Choroid plexus epithelial cell (primary cell): ENCODE data around the gene ATP6V1F.
"Not testable (repeated sequence)": the region's sequence is repeated elsewhere in the genome, so short reads cannot be mapped to it uniquely, and the experiment has no call there.

Experiments used
- DNase-seq: peaks from one replicate; pipeline ENCODE4 v3.0.0-alpha.2; 2010; ENCODE audit warnings: low read depth
- H3K4me3 ChIP-seq: 2 replicates; pipeline ENCODE4 v1.5.1; 2011; ENCODE audit warnings: low read depth, mild to moderate bottlenecking, control low read depth, low read length, moderate library complexity
- TF ChIP-seq, protein P1 (sequence below): conservative IDR thresholded peaks from 2 replicates; pipeline ENCODE4 v1.5.1; 2011; ENCODE audit warnings: low read depth, mild to moderate bottlenecking, control low read depth, inconsistent platforms, low read length, moderate library complexity

The ATP6V1F gene

GRCh38 chr7:128906766-128907559 lies 44.3 kb downstream of the ATP6V1F start:
- TF ChIP-seq, protein P1, sequence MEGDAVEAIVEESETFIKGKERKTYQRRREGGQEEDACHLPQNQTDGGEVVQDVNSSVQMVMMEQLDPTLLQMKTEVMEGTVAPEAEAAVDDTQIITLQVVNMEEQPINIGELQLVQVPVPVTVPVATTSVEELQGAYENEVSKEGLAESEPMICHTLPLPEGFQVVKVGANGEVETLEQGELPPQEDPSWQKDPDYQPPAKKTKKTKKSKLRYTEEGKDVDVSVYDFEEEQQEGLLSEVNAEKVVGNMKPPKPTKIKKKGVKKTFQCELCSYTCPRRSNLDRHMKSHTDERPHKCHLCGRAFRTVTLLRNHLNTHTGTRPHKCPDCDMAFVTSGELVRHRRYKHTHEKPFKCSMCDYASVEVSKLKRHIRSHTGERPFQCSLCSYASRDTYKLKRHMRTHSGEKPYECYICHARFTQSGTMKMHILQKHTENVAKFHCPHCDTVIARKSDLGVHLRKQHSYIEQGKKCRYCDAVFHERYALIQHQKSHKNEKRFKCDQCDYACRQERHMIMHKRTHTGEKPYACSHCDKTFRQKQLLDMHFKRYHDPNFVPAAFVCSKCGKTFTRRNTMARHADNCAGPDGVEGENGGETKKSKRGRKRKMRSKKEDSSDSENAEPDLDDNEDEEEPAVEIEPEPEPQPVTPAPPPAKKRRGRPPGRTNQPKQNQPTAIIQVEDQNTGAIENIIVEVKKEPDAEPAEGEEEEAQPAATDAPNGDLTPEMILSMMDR: no peak
- H3K4me3 ChIP-seq: no peak overlapping the region
- DNase-seq: no peak

- peak overlapping the region; percentile 55 for H3K4me3 ChIP-seq
- DNase-seq: no peak
Observed at GRCh38 chr7:128908750-128909624, 46.3 kb downstream of the ATP6V1F start.

DNA sequence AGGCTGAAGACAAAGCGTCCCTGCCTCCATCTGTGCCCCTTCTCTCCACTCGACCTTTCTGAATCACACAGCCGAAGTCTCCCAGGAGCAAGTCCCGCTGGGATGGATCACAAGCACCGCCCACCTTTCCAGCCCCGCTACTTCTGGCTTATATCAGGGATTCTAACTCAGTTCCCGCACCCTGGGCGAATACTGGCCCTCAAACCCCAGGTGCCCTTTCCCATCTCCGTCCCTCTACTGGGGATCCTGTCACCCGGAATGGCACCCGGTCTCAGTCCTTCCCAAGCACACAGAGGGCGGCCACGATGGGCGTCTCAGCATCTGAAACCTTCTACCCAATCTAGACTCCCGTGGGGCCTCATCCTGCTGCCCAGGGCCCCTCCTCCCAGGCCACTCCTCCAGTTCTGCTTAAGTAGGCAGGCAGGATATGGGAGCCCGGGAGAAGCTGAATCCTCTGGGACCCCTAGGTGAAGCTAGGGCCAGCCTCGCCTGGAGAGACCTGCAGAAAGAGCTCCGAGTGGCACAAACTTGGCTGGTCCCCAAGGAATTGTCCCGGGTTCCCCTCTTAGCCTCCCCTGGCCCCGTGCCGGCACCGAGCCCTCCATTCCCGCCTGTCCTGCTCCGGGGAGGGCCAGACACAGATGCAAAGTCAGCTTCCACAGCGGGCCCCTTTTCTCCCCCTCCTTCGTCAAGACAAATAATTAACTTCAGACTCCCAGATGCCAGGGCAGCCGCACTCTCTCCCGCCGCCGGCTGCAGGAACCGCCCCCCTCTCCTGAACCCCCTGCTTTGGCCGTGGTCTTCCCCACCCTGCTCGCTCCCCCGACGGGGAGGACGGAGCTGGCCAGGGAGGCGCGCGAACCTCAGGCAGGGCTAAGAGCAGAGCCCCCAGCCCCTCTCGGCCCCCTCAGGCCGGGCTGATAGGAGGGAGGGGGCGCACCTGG lies 47.2 kb downstream of the ATP6V1F start:
- H3K4me3 ChIP-seq: peak overlapping the region; percentile 55
- TF ChIP-seq, protein P1: no peak
- peak; percentile 67 for DNase-seq

More at GRCh38 chr7:128908750-128909624, 46.3 kb downstream of the ATP6V1F start:
- TF ChIP-seq, protein P1: no peak

GRCh38 chr7:128910569-128910945 lies 47.9 kb downstream of the ATP6V1F start, which contains the start of gene KCP:
TSS of gene KCP (minus strand) at chr7:128910709. CDS start at chr7:128910676, 33 bp downstream.
- DNase-seq: no peak
- TF ChIP-seq, protein P1: no peak
- H3K4me3 ChIP-seq: peak within 1 kb of the TSS; percentile 55

DNA sequence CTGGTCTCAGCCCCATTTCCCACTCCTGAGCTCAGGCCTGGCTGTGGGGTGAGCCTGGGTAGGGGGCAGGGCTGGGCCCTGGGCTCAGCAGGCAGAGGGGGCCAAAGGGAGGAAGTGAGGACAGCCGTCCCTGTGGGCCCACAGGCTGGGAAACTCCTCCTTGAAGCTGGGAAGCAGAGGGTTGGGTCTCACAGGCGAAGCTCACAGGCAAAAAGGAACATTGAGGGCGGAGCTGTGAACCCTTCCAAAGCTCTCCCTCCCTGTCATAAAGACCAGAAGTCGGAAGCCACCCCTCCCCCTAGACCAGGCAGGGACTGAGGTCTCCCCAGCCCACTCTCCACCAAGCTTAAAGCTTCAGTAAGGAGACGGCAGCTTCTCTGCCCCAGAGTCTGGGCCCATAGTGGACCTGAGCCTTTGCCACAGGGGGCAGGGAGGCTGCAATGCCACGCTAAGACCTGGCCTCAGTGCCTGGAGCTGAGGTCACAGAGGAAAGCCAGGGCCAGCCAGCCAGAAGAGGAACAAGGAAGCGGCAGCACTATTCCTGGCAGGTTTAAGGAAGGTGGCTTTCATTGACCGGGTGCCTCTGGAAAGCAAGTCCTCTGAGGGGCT lies 48.9 kb downstream of the ATP6V1F start:
- no peak for DNase-seq
- H3K4me3 ChIP-seq: no peak overlapping the region
- TF ChIP-seq, protein P1: no peak

DNA sequence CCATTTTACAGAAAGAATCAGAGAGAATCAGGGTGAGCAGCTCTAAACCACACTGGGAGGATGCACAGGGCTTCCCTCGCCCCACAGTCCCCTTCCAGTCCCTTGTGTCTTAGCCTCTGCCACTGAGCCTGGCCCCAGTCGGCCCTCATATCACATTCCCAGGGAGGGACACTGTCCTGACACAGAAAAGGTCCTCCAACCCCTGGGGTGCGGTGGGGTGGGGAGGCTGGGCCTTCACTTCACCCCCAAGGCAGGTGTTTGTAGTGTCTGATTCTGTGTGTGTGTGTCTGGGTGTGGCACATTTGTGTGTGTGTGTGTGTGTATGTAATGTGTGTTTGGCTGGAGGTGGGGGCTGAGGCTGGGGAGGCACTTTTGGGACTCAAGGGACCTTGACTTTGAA lies 49.6 kb downstream of the ATP6V1F start:
- TF ChIP-seq, protein P1: no peak
- no peak overlapping the region for H3K4me3 ChIP-seq
- DNase-seq: no peak

- H3K4me3 ChIP-seq, DNase-seq: not testable (repeated sequence)
Observed at GRCh38 chr7:128912709-128913495, 50.2 kb downstream of the ATP6V1F start.
